GM12874 (cell line): ENCODE data around the gene DVL3.

Source experiments
- CTCF ChIP-seq: IDR thresholded peaks from 2 replicates; pipeline ENCODE4 v1.5.1; 2011; ENCODE audit warnings: low read depth, mild to moderate bottlenecking, control low read depth, low read length, moderate library complexity; ENCODE audit not compliant: insufficient read depth

DVL3 gene

GRCh38 chr3:184189421-184189820 lies 34.2 kb downstream of the DVL3 start:
- no peak for TF ChIP-seq CTCF

GRCh38 chr3:184192889-184193288 lies 37.7 kb downstream of the DVL3 start:
- no peak for TF ChIP-seq CTCF

- TF ChIP-seq CTCF, result no peak
Measured at GRCh38 chr3:184193991-184194539, 38.9 kb downstream of the DVL3 start.

- no peak for TF ChIP-seq CTCF
Measured at GRCh38 chr3:184196536-184196935, 41.4 kb downstream of the DVL3 start.

- TF ChIP-seq CTCF, result no peak
Measured at GRCh38 chr3:184198509-184198908, 43.3 kb downstream of the DVL3 start.

- TF ChIP-seq CTCF, result no peak
Measured at GRCh38 chr3:184200825-184201224, 45.6 kb downstream of the DVL3 start.

- TF ChIP-seq CTCF, result no peak
Measured at GRCh38 chr3:184203526-184203925, 48.3 kb downstream of the DVL3 start.
